Measurements from ENCODE around the gene USP15. TPM values are rescaled to one million over a fixed set of nuclear protein-coding genes. Genes with fewer than 3 reads are reported as not detected.

USP15 gene
- total and polyA plus RNA-seq, 12 donors: 25.9 to 148 (median 64.9) TPM

DNA sequence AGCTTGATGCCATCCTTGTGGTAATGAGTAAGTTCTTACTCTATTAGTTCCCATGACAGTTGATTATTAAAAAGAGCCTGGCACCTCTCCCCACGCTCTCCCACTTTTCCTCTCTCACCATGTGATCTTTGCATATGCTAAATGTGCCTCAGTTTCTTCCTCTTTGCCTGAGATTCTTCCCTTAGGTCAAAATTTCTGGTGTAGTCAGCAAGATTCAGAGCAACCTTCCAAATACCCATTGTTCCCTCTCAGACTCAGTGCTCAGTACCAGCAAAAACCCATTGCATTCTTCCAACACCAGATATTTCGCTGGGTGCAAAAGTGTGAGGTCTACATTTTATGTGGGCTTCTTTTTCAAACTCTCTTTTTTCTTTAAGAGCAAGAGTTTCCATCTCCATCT is 10.8 kb upstream of the USP15 start:
- Histone ChIP-seq H3K27ac (no peak overlapping the region), H3K4me3 (no peak overlapping the region), H3K36me3 (replicated peaks in 1 of 2) (no peaks in the 10 kb centered on the region), H3K27me3 (no peaks in the 10 kb centered on the region), H3K9me3 (replicated peaks in 1 of 3) (peaks cover 0 to 7% (median 0%) of the 10 kb centered on the region in 3 donors), H3K4me1 (replicated peaks in 1 of 2) (no peaks in the 10 kb centered on the region)
- no peak for DNase-seq
- WGBS, 4 donors: 78 to 91% (median 90%) methylated on average over 2 of the region's 2 CpGs
- no peak for TF ChIP-seq POLR2A (IDR thresholded peaks at IDR 0.05)
- TF ChIP-seq, protein P1, sequence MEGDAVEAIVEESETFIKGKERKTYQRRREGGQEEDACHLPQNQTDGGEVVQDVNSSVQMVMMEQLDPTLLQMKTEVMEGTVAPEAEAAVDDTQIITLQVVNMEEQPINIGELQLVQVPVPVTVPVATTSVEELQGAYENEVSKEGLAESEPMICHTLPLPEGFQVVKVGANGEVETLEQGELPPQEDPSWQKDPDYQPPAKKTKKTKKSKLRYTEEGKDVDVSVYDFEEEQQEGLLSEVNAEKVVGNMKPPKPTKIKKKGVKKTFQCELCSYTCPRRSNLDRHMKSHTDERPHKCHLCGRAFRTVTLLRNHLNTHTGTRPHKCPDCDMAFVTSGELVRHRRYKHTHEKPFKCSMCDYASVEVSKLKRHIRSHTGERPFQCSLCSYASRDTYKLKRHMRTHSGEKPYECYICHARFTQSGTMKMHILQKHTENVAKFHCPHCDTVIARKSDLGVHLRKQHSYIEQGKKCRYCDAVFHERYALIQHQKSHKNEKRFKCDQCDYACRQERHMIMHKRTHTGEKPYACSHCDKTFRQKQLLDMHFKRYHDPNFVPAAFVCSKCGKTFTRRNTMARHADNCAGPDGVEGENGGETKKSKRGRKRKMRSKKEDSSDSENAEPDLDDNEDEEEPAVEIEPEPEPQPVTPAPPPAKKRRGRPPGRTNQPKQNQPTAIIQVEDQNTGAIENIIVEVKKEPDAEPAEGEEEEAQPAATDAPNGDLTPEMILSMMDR (IDR thresholded peaks at IDR 0.05): no peak
- intact Hi-C loops (cut with DNase I): no loop called here

DNA sequence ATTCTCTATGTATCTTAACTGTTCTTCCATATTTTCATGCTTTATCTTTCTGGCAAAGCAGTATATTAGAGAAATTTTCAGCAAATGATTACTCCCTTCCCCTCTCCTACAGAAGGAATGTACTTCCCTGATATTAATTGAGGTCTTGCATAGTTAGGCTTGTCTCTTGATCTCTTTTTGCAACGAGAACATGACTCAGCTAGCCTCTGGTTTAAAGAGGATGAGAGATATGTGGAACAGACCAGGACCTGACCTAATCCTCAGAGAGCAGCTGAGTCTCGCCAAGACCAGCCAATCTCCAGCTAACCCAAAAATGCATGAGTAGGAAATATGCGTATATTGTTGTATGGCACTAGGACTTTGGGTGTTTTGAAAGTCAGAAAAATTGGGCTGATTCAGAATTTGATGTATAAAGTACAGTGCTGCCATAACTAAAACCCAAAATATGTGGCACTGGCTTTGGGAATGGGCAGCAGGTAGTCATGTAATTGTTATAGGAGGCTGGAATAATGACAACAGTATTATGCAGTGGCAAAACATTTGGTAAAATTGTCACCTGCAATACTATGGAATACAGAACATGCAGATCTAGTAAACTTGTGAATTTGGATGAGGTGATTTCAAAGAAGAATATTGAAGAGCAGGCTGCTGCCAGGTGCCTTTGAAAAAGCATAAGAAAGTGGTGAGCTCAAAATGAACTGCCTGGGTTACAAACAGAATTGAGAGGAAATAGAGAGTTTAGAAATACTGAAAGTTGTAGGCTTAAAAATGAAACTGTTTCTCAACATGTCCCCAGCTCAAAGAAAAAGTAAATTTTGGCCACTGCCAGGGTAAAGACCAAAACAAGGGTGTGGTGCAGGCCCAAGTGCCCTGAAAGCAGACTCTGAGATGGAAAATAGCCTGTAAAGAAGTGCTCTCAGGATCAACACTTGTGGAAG is 9.3 kb upstream of the USP15 start:
- intact Hi-C loops (cut with DNase I): no loop called here

DNA sequence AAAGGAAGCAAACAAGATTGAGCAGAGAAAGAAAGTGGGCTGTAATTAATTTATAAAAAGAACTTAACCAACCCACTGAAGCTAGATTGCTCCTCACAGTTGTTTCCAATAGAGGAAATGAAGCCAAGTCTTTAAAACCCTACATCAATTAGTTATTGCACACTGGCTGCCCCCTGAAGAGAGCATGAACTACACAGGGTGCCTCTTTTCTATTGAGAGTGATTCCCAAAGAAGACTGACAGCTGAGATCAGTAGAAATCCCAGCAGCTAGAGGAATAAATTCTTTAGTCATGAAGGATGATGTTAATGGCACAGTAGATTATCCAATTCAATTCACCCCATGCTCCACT is 8.6 kb upstream of the USP15 start:
- no peak overlapping the region for H3K4me3 ChIP-seq
- intact Hi-C loops (cut with DNase I): no loop called here
- peaks cover 0 to 4% (median 0%) of the 10 kb centered on the region in 3 donors for H3K9me3 ChIP-seq (replicated peaks in 1 of 3)
- TF ChIP-seq POLR2A (IDR thresholded peaks at IDR 0.05): no peak
- TF ChIP-seq, protein P1 (IDR thresholded peaks at IDR 0.05): no peak
- no peak for DNase-seq
- no peaks in the 10 kb centered on the region for H3K27me3 ChIP-seq
- H3K4me1 ChIP-seq (replicated peaks in 1 of 2): peaks cover 0 to 6% of the 10 kb centered on the region in 2 donors
- peak overlapping the region in 1 of 5 donors; percentile 10 for H3K27ac ChIP-seq
- H3K36me3 ChIP-seq (replicated peaks in 1 of 2): no peaks in the 10 kb centered on the region

More for the DNA sequence above, 9.3 kb upstream of the USP15 start:
- 62 to 70% (median 67%) methylated on average over 2 to 3 of the region's 3 CpGs for WGBS, 4 donors
- Histone ChIP-seq H3K27ac (peak overlapping the region in 2 of 5 donors; percentile 10 to 67), H3K4me3 (no peak overlapping the region), H3K9me3 (replicated peaks in 1 of 3) (peaks cover 0 to 7% (median 0%) of the 10 kb centered on the region in 3 donors), H3K27me3 (no peaks in the 10 kb centered on the region), H3K36me3 (replicated peaks in 1 of 2) (no peaks in the 10 kb centered on the region), H3K4me1 (replicated peaks in 1 of 2) (no peaks in the 10 kb centered on the region)
- TF ChIP-seq, protein P1 (IDR thresholded peaks at IDR 0.05): no peak
- TF ChIP-seq POLR2A (IDR thresholded peaks at IDR 0.05): no peak
- no peak for DNase-seq

DNA sequence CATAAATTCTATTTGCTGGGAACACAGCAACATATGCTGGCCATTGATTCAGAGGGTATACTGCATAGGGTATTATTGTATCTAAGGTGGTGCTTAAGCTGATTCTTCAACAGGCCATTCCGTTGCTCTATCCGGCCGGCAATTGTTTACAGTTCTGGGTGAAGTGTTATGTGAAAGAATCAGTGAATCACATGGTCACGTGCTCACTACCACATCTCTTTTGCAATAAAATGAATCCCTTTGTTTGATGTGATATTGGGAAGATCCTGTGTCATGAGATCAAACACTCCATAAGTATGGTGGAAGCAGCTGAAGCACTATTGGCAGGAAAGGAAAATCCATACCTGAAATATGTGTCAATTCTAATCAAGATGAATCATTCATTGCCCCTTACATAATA is 7.6 kb upstream of the USP15 start:
- no peak overlapping the region for H3K27ac ChIP-seq

More for the DNA sequence above, 7.6 kb upstream of the USP15 start:
- Histone ChIP-seq H3K4me3 (no peak overlapping the region), H3K27me3 (no peaks in the 10 kb centered on the region), H3K4me1 (replicated peaks in 1 of 2) (peaks cover 4 to 13% of the 10 kb centered on the region in 2 donors), H3K9me3 (replicated peaks in 1 of 3) (no peaks in the 10 kb centered on the region), H3K36me3 (replicated peaks in 1 of 2) (no peaks in the 10 kb centered on the region)
- intact Hi-C loops (cut with DNase I): no loop called here
- DNase-seq: no peak
- WGBS, 4 donors: 86 to 94% (median 91%) methylated on average over 2 to 4 of the region's 4 CpGs
- no peak for TF ChIP-seq POLR2A (IDR thresholded peaks at IDR 0.05)
- TF ChIP-seq, protein P1 (IDR thresholded peaks at IDR 0.05): no peak
